Suprapubic skin (tissue), 4 donors: ENCODE data around the gene GALK2. TPM values are rescaled to one million over a fixed set of nuclear protein-coding genes. Genes with fewer than 3 reads are reported as not detected.

ENCODE experiments used
- DNase-seq, 2 donors: peaks; one replicate each; pipeline ENCODE4 v3.0.0-alpha.2; 2019; ENCODE audit warnings: low spot score in 2 of 2
- H3K27ac ChIP-seq: fragments of 200-600 bp; sonication (generic); one replicate; pipeline ENCODE4 v1.5.1; 2019
- H3K27me3 ChIP-seq: fragments of 200-600 bp; sonication (generic); one replicate; pipeline ENCODE4 v1.5.1; 2019
- H3K36me3 ChIP-seq: fragments of 200-600 bp; sonication (generic); one replicate; pipeline ENCODE4 v1.5.1; 2019
- H3K4me1 ChIP-seq: fragments of 200-600 bp; sonication (generic); one replicate; pipeline ENCODE4 v1.5.1; 2019
- H3K4me3 ChIP-seq: fragments of 200-600 bp; sonication (generic); one replicate; pipeline ENCODE4 v1.5.1; 2019; ENCODE audit warnings: mild to moderate bottlenecking
- H3K9me3 ChIP-seq: fragments of 200-600 bp; sonication (generic); one replicate; pipeline ENCODE4 v1.5.1; 2019
- CTCF ChIP-seq, 2 donors: fragments of 200-600 bp in 1 of 2; fragments of 450-650 bp in 1 of 2; sonication (generic) in 1 of 2; IDR thresholded peaks; one replicate each; pipeline ENCODE4 v1.5.1; 2016 to 2019; ENCODE audit warnings: antibody characterized with exemption in 2 of 2, mild to moderate bottlenecking in 1 of 2, moderate library complexity in 1 of 2
- EP300 ChIP-seq: sonication (generic); formaldehyde crosslinking; IDR thresholded peaks from one replicate; pipeline ENCODE4 v1.6.1; 2017; ENCODE audit warnings: antibody characterized with exemption
- POLR2A ChIP-seq, 2 donors: fragments of 450-650 bp; IDR thresholded peaks; one replicate each; pipeline ENCODE4 v1.6.1; 2017; ENCODE audit warnings: antibody characterized with exemption in 2 of 2, mild to moderate bottlenecking in 2 of 2, moderate library complexity in 2 of 2
- POLR2AphosphoS5 ChIP-seq, 3 donors: sonication (generic); formaldehyde crosslinking; IDR thresholded peaks; one replicate each; pipeline ENCODE4 v1.6.1; 2017; ENCODE audit warnings: antibody characterized with exemption in 3 of 3
- WGBS: methylation state at CpG from one replicate; pipeline ENCODE4 v1.1.5; 2018; 5-methylcytosine and 5-hydroxymethylcytosine counted together
- total RNA-seq, 4 donors: library from RNA; depleted of rRNA; stranded (reverse); fragments of >200 nt; gene quantifications; one replicate each; pipeline ENCODE4 v1.1.0, GENCODE V29; 2016

Gene GALK2
- total RNA-seq, 4 donors from 2014 or later: 23.3 to 35.2 (median 33.8) TPM

- Histone ChIP-seq H3K27ac (no peak overlapping the region), H3K36me3 (peaks cover 18% of the 10 kb centered on the region), H3K27me3 (no peaks in the 10 kb centered on the region), H3K4me1 (peaks cover 9% of the 10 kb centered on the region), H3K4me3 (no peak overlapping the region), H3K9me3 (no peaks in the 10 kb centered on the region)
- TF ChIP-seq POLR2AphosphoS5 (IDR thresholded peaks at IDR 0.05): no peak
- TF ChIP-seq EP300: no peak
- no peak for TF ChIP-seq CTCF (IDR thresholded peaks at IDR 0.05)
- TF ChIP-seq POLR2A (IDR thresholded peaks at IDR 0.05): no peak
- DNase-seq: no peak
- WGBS: 65% methylated on average over 1 of the region's 1 CpG
Observed at GRCh38 chr15:49314716-49315115, 144.7 kb downstream of the GALK2 start.

- no peak for DNase-seq
- TF ChIP-seq EP300 (no peak), POLR2A (IDR thresholded peaks at IDR 0.05) (no peak), POLR2AphosphoS5 (IDR thresholded peaks at IDR 0.05) (no peak), CTCF (IDR thresholded peaks at IDR 0.05) (no peak)
- WGBS: 72% methylated on average over 2 of the region's 2 CpGs
Observed at GRCh38 chr15:49315391-49315823, 145.4 kb downstream of the GALK2 start.

GRCh38 chr15:49320351-49320750 is 150.3 kb downstream of the GALK2 start:
- Histone ChIP-seq H3K27me3 (no peaks in the 10 kb centered on the region), H3K4me1 (peaks cover 3% of the 10 kb centered on the region), H3K27ac (no peak overlapping the region), H3K36me3 (peaks cover 17% of the 10 kb centered on the region), H3K4me3 (no peak overlapping the region), H3K9me3 (no peaks in the 10 kb centered on the region)
- TF ChIP-seq CTCF (IDR thresholded peaks at IDR 0.05): no peak
- no peak for TF ChIP-seq POLR2A (IDR thresholded peaks at IDR 0.05)
- no peak for DNase-seq
- WGBS: 84% methylated on average over 1 of the region's 1 CpG

More at GRCh38 chr15:49315391-49315823, 145.4 kb downstream of the GALK2 start:
- Histone ChIP-seq H3K36me3 (peaks cover 19% of the 10 kb centered on the region), H3K27ac (no peak overlapping the region), H3K4me1 (peaks cover 9% of the 10 kb centered on the region), H3K4me3 (no peak overlapping the region), H3K9me3 (no peaks in the 10 kb centered on the region), H3K27me3 (no peaks in the 10 kb centered on the region)

- DNase-seq: no peak
- WGBS: 90% methylated on average over 1 of the region's 1 CpG
Observed at GRCh38 chr15:49323207-49323606, 153.2 kb downstream of the GALK2 start.

GRCh38 chr15:49327927-49328326 is 157.9 kb downstream of the GALK2 start:
- H3K4me3 ChIP-seq: no peak overlapping the region
- no peaks in the 10 kb centered on the region for H3K36me3 ChIP-seq
- no peak for DNase-seq
- WGBS: 76% methylated on average over 4 of the region's 4 CpGs
- no peaks in the 10 kb centered on the region for H3K9me3 ChIP-seq
- no peak overlapping the region for H3K27ac ChIP-seq
- no peaks in the 10 kb centered on the region for H3K4me1 ChIP-seq
- no peaks in the 10 kb centered on the region for H3K27me3 ChIP-seq
- no peak for TF ChIP-seq POLR2A (IDR thresholded peaks at IDR 0.05)
- TF ChIP-seq POLR2AphosphoS5 (IDR thresholded peaks at IDR 0.05): no peak
- no peak for TF ChIP-seq CTCF (IDR thresholded peaks at IDR 0.05)
- no peak for TF ChIP-seq EP300

More at GRCh38 chr15:49323207-49323606, 153.2 kb downstream of the GALK2 start:
- TF ChIP-seq EP300: no peak
- no peak for TF ChIP-seq POLR2AphosphoS5 (IDR thresholded peaks at IDR 0.05)
- TF ChIP-seq POLR2A (IDR thresholded peaks at IDR 0.05): no peak
- TF ChIP-seq CTCF (IDR thresholded peaks at IDR 0.05): no peak
- Histone ChIP-seq H3K27me3 (no peaks in the 10 kb centered on the region), H3K36me3 (peaks cover 17% of the 10 kb centered on the region), H3K27ac (no peak overlapping the region), H3K9me3 (no peaks in the 10 kb centered on the region), H3K4me3 (no peak overlapping the region), H3K4me1 (no peaks in the 10 kb centered on the region)
